SH-SY5Y (cell line): ENCODE measurements around the gene PCSK4.

Experiments used
- GATA2 ChIP-seq: IDR thresholded peaks from 2 replicates; pipeline ENCODE4 v1.6.1; 2011; ENCODE audit warnings: mild to moderate bottlenecking, low read depth, low read length
- GATA3 ChIP-seq: IDR thresholded peaks from 2 replicates; pipeline ENCODE4 v1.6.1; 2011; ENCODE audit warnings: low read depth, mild to moderate bottlenecking, low read length, moderate library complexity

- TF ChIP-seq GATA2 (no peak), GATA3 (no peak)
These were observed 16.9 kb downstream of the PCSK4 start for GRCh38 chr19:1473085-1473851.
